ENCODE data around the gene CAMK2B. TPM values are rescaled to one million over a fixed set of nuclear protein-coding genes. Genes with fewer than 3 reads are reported as not detected.

Gene CAMK2B
- total RNA-seq, 1 experiment from 2014 or later: 2.0 TPM

DNA sequence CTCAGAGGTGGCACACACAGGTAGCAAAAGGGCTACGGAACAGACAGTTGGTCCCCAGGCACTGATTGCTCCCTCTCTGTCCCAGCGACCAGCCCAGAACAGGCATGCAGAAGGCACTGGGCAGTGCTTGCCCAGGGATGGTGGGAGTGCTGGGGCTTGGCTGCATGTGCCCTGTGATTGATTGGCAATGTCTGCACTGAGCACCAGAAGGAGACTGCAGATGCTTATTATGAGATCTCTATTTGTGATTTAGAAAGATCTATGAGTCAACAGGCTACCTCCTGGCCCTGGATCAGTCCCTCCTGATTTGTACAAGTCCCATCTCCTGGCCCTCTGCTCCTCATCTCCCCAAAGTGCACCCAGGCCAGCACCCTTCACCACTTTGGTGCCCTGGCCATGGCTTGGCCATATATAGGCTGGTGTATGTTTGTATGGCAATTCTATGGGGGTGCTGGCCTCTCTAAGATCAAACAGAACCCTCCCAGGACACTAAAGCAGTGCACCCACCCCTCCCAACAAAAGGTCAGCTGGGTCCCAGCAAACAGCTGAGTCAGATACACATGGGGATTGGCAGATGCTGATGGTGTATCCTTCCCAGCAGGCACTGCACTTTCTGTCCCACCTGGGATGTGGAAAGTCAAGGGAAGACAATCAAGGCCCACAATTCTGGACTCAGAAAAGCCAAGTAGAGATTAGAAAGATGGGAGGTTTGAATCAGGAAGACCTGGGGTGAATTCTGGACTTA lies 30.9 kb downstream of the CAMK2B start:
- Histone ChIP-seq H3K9me3 (no peaks in the 10 kb centered on the region), H3K36me3 (no peaks in the 10 kb centered on the region), H3K27me3 (peaks cover 2% of the 10 kb centered on the region; the same call in 1 of the 2 replicates), H3K4me3 (no peak overlapping the region)
- no peak for DNase-seq

GRCh38 chr7:44293561-44294324 lies 31.7 kb downstream of the CAMK2B start:
- no peak for DNase-seq
- Histone ChIP-seq H3K27me3 (peaks cover 2% of the 10 kb centered on the region; the same call in 1 of the 2 replicates), H3K9me3 (no peaks in the 10 kb centered on the region), H3K4me3 (no peak overlapping the region), H3K36me3 (no peaks in the 10 kb centered on the region)

GRCh38 chr7:44292876-44293560 lies 32.4 kb downstream of the CAMK2B start:
- Histone ChIP-seq H3K9me3 (no peaks in the 10 kb centered on the region), H3K27me3 (peaks cover 2% of the 10 kb centered on the region; the same call in 1 of the 2 replicates), H3K36me3 (no peaks in the 10 kb centered on the region), H3K4me3 (no peak overlapping the region)
- DNase-seq: no peak

GRCh38 chr7:44292420-44292817 lies 33.0 kb downstream of the CAMK2B start:
- DNase-seq: no peak
- H3K36me3 ChIP-seq: no peaks in the 10 kb centered on the region
- H3K9me3 ChIP-seq: no peaks in the 10 kb centered on the region
- no peak overlapping the region for H3K4me3 ChIP-seq
- no peaks in the 10 kb centered on the region; the same call in 1 of the 2 replicates for H3K27me3 ChIP-seq

GRCh38 chr7:44291733-44292419 lies 33.5 kb downstream of the CAMK2B start:
- no peak for DNase-seq
- H3K4me3 ChIP-seq: no peak overlapping the region
- H3K27me3 ChIP-seq: no peaks in the 10 kb centered on the region; the same call in 1 of the 2 replicates
- H3K9me3 ChIP-seq: no peaks in the 10 kb centered on the region
- H3K36me3 ChIP-seq: no peaks in the 10 kb centered on the region

GRCh38 chr7:44291066-44291732 lies 34.2 kb downstream of the CAMK2B start:
- no peaks in the 10 kb centered on the region; the same call in 1 of the 2 replicates for H3K27me3 ChIP-seq
- no peak overlapping the region for H3K4me3 ChIP-seq
- H3K9me3 ChIP-seq: no peaks in the 10 kb centered on the region
- H3K36me3 ChIP-seq: no peaks in the 10 kb centered on the region
- peak; percentile 32 for DNase-seq

GRCh38 chr7:44290252-44290620 lies 35.2 kb downstream of the CAMK2B start:
- DNase-seq: no peak
- no peak overlapping the region for H3K4me3 ChIP-seq
- H3K36me3 ChIP-seq: no peaks in the 10 kb centered on the region
- H3K27me3 ChIP-seq: no peaks in the 10 kb centered on the region
- no peaks in the 10 kb centered on the region for H3K9me3 ChIP-seq

GRCh38 chr7:44289341-44290251 lies 35.8 kb downstream of the CAMK2B start:
- Histone ChIP-seq H3K27me3 (no peaks in the 10 kb centered on the region), H3K4me3 (no peak overlapping the region), H3K36me3 (no peaks in the 10 kb centered on the region), H3K9me3 (no peaks in the 10 kb centered on the region)
- no peak for DNase-seq

- H3K36me3 ChIP-seq: no peaks in the 10 kb centered on the region
- H3K9me3 ChIP-seq: no peaks in the 10 kb centered on the region
- DNase-seq: no peak
- no peak overlapping the region for H3K4me3 ChIP-seq
- H3K27me3 ChIP-seq: no peaks in the 10 kb centered on the region
Measured at GRCh38 chr7:44288811-44289340, 36.5 kb downstream of the CAMK2B start.

GRCh38 chr7:44288381-44288685 lies 37.1 kb downstream of the CAMK2B start:
- H3K9me3 ChIP-seq: no peaks in the 10 kb centered on the region
- H3K4me3 ChIP-seq: no peak overlapping the region
- H3K27me3 ChIP-seq: no peaks in the 10 kb centered on the region
- DNase-seq: no peak
- H3K36me3 ChIP-seq: no peaks in the 10 kb centered on the region

DNA sequence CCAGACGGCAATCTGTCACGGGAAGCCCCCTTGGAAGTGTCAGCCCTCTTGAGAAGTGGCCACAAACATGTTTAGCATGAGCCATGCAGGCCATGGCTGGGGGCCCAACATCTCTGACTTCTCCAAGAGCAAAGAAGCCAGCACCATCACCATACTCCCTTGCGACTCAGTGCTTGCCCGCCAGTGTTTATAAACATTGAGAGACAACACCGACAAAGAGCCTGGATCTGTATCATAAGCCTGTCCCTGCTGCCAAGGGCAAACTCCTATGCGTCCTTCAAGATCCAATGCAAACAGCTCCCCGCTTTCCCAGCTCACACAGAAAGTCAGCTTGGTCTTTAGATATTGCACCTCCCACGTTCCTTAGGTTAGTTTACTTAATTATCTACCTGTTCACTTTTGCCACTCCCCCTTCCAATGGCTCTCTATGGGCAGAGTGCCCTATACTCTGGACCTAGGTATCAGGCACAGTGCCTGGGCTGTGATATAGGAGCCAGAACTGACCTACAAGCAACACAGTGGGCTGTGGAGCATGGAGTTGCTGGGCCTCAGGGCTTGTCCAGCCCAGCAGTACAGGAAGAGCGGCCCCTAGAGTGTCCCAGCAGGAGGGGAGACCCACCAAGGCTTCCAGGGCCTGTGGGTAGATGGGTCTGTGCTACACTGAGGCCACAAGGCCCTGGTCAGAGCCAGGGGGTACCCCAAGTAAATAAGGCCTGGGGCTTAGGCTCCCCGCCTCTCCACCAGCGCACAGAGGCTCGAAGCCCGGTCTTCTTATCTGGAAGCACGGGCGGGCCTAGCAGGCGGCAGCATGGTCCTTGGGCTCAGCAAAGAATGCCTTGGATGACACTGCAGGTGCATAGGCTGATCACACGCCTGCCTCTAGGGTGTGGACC lies 37.7 kb downstream of the CAMK2B start:
- H3K36me3 ChIP-seq: no peaks in the 10 kb centered on the region
- H3K9me3 ChIP-seq: no peaks in the 10 kb centered on the region
- DNase-seq: peak; percentile 23
- no peak overlapping the region for H3K4me3 ChIP-seq
- H3K27me3 ChIP-seq: no peaks in the 10 kb centered on the region

- Histone ChIP-seq H3K36me3 (no peaks in the 10 kb centered on the region), H3K4me3 (no peak overlapping the region), H3K27me3 (no peaks in the 10 kb centered on the region), H3K9me3 (no peaks in the 10 kb centered on the region)
- DNase-seq: no peak
Measured at GRCh38 chr7:44286618-44287487, 38.5 kb downstream of the CAMK2B start.

DNA sequence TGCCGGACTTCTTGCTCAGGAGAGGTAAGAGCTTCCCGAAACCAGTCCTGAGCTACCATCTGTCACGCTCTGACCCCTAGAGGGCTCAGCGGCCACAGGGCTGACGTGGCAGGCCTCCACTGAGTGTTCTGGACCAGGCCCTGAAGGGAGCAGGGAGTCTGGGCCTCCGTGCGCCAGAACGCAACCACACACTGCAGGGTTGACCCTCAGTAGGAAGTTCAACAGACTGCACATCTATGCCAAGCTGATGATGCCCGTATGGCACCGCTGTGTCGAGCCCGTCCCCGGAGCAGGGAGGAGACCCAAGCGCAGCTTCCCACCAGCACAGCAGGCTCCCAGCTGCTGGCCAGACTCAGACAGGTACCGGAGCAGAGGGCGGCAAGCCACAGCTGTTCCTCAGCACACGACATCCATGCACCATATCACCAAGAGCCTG lies 39.2 kb downstream of the CAMK2B start:
- Histone ChIP-seq H3K27me3 (no peaks in the 10 kb centered on the region), H3K36me3 (no peaks in the 10 kb centered on the region), H3K4me3 (no peak overlapping the region), H3K9me3 (no peaks in the 10 kb centered on the region)
- no peak for DNase-seq

DNA sequence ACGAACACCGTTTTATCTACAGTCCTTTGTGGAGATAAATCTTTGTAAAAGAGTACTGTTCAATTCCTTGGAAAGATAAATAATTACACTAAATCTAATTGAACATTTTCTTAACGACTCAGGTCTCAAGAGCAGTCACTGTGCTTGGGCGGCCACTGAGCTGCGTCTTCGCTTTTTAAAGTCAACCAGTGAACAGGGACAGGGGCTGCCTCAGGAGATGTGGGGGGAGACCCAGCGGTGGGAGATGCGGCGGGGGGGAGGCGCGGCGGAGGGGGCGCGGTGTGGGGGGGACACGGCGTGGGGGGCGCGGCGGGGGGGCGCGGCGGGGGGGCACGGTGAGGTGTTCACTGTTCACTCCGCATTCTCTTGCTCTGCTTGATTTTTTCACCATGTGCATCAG lies 39.8 kb downstream of the CAMK2B start:
- H3K27me3 ChIP-seq: no peaks in the 10 kb centered on the region
- DNase-seq: no peak

More for the DNA sequence above, 39.8 kb downstream of the CAMK2B start:
- Histone ChIP-seq H3K36me3 (no peaks in the 10 kb centered on the region), H3K4me3 (no peak overlapping the region), H3K9me3 (no peaks in the 10 kb centered on the region)

Measured in MG63 (cell line).